GM12865 (cell line): ENCODE results near the gene ERCC6L2.

ENCODE experiments used
- DNase-seq: peaks from one replicate; pipeline ENCODE4 v3.0.0; 2010; ENCODE audit warnings: low read depth
- H3K4me3 ChIP-seq: 2 replicates; pipeline ENCODE4 v1.5.1; 2011; ENCODE audit warnings: mild to moderate bottlenecking, low read depth, low read length, control low read depth
- TF ChIP-seq, protein P1 (sequence below): IDR thresholded peaks from 2 replicates; pipeline ENCODE4 v1.5.1; 2011; ENCODE audit warnings: low read length, control low read depth, low read depth, inconsistent platforms; ENCODE audit not compliant: insufficient read depth; ENCODE audit errors: missing control alignments

Gene ERCC6L2

DNA sequence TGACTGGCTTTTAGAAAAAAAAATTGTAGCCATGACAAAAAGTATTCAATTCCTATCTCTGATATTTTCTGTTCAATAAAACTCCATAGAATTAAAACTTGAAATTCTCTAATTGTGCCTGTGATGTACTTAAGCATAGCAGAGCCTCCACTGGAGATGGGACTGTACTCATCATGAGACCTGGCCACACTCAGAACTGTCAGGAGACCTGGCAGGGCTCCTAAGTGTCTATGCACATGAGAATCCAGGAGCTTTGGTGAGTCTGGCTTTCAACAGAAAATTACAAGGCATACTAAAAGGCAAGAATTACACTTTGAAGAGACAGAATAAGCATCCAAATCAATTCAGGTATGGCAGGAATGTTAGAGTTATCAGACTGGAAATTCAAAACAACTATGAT, 26.7 kb upstream of the ERCC6L2 start:
- DNase-seq = no peak
- TF ChIP-seq, protein P1, sequence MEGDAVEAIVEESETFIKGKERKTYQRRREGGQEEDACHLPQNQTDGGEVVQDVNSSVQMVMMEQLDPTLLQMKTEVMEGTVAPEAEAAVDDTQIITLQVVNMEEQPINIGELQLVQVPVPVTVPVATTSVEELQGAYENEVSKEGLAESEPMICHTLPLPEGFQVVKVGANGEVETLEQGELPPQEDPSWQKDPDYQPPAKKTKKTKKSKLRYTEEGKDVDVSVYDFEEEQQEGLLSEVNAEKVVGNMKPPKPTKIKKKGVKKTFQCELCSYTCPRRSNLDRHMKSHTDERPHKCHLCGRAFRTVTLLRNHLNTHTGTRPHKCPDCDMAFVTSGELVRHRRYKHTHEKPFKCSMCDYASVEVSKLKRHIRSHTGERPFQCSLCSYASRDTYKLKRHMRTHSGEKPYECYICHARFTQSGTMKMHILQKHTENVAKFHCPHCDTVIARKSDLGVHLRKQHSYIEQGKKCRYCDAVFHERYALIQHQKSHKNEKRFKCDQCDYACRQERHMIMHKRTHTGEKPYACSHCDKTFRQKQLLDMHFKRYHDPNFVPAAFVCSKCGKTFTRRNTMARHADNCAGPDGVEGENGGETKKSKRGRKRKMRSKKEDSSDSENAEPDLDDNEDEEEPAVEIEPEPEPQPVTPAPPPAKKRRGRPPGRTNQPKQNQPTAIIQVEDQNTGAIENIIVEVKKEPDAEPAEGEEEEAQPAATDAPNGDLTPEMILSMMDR = no peak
- H3K4me3 ChIP-seq = no peak overlapping the region

DNA sequence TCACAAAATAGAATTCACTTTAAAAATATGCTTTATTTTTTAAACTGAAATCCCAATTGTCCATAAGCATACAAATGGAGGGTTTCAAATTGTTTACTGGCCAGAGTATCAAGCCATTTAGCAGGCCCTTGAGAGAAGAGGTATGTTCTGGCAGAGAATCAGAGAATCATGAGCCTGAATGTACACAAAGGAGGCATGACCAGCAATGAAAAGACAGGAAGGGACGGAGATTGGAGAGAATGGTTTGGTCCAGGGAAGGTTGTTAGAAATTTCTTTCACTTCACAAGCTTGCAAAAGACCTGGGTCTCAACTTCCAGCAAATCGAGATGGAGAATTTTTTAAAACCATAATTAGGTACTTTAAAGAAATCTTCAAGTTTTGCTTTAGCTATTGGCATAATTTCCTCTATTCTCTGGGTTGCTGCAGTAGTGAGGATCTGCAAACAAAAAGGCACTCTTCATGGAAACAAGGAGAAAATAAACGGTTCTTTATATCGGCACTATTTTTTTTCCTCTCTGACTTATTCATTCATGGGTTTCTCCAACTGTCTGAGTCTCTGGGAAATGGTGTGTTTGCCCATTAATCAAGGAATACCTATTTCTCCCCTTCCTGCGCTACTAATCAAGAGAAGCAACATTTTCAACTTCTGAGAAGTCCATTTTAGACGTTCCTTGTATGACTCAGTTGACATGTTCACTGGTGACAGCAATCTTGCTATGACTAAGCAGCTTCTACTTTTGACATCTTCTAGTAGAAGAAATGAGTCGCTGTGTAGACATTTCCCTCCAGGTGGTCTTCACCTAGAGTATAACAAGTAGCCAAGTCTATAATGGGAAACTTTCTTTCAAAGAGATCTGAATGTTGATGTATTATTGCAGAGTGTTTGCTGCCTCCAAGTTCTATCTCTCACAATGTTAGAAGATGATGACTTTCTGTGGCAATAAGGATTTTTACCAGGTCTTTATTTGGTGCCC, 23.1 kb upstream of the ERCC6L2 start:
- TF ChIP-seq, protein P1 = no peak
- peak; percentile 91 for DNase-seq
- H3K4me3 ChIP-seq = peak overlapping the region; percentile 25

DNA sequence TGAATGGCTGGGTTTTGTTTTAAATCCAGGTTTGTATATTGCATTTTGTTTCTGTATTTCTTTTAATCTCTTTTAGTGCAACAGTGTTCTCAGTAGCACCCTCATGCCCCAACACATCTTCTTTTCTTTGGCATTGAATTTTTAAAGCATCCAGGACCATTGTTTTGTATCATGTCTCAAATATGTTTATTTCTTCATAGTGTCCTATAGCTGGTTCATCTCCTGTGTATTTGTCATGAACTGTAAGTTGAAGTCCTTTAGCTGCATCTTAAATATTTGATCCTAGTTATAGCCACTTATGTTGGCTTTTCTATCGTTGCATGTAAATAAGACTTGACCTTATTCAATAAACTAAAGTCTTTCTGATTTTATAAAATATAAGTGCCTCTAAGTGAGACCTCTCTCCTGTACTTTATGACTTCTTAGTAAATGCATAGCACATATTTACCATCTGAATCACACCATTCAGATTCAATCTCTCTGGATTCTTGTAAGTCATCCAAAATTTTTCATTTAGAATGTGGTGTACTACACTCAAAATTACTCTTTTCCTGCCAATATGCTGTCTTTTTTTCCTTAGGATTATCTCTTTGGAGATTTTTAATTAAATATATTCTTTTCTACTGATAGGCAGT, 21.0 kb upstream of the ERCC6L2 start:
- H3K4me3 ChIP-seq = no peak overlapping the region
- no peak for DNase-seq
- TF ChIP-seq, protein P1 = no peak

DNA sequence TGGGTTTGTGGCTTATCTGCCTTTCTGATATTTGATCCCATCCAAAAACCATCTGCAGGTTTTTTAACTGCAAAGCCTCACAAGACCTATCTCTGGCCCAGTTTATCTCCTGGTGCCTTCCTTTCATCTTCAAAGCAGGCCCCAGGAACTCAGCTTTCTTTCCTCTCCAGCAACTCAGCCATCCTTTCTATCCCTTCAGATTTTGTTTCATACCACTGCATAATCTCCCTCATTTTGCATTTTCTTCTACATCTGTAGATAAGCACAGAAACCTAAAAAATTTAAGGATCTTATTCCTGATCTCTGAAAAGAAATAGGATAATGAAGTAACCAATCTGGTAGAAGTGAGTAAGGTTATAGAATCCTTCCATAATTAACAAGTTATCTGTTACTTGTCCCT, 19.5 kb upstream of the ERCC6L2 start:
- no peak for DNase-seq
- TF ChIP-seq, protein P1 = no peak
- H3K4me3 ChIP-seq = no peak overlapping the region

DNA sequence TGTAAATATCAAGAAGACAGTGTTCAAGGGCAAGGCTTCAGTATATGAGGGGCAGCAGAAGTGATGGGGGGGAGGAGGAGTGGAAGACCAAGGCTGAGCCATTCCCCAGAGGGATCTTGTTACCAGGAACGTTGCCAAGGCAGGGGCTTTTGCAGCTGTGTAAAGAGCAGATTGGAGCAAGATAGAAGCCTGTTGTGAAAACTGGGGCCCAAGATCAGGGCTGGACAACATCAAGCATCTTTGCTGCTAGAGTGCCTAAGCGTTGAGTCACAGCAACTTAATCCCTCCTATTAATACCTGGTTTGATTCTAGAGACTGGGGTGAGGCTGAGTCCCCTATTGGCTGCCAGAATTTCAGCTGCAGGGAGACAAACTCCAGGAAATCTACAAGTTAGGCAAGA, 18.4 kb upstream of the ERCC6L2 start:
- no peak overlapping the region for H3K4me3 ChIP-seq
- peak; percentile 0 for DNase-seq
- TF ChIP-seq, protein P1 = no peak

DNA sequence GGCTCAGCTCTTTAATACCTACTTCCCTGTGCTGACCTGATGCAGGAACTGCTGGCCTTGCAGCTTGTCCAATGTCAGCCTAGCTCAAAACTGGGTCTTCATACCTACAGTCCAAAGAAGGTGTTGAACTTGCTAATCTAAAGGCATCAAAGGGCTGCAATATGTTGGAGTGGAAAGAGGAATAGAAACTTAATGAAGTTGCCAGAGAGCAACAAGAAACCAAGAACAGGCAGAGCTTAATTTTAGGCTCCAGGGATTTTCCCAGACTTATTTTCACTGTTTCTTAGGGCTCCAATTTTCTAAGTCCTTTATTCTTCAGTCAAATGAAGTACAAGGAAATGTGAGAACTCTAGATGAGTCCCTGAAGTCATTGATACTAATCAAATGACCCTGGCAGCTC, 17.6 kb upstream of the ERCC6L2 start:
- TF ChIP-seq, protein P1 = no peak
- H3K4me3 ChIP-seq = no peak overlapping the region
- peak; percentile 48 for DNase-seq
